HG03280 (cell line): Measurements from ENCODE around the gene DNLZ.

Experiments
- ATAC-seq: cut with Tn5 transposase; IDR thresholded peaks from one replicate; pipeline ENCODE4 v1.9.1; 2021; ENCODE audit warnings: mild to moderate bottlenecking, moderate library complexity; ENCODE audit not compliant: unreplicated experiment

DNLZ gene

DNA sequence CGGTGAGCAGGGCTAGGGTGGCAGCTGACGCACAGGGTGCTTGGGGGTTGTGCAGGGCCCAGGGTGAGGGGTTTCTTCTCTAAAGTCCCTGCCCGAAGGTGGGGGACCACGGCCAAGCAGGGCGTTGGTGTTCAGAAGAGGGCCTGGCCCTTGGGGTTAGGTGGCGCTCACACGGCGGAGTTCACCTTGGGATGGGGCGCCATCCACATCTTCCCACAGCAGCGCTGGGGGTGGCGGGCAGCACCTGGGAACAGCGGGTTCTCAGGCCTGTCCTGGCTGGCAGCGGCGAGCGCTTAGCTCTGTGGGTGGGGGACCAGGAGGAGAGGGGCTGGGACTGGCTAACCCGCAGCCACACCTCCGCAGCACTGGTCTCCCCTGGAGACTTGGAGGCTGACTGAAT is 30.1 kb downstream of the DNLZ start:
- no peak for ATAC-seq

DNA sequence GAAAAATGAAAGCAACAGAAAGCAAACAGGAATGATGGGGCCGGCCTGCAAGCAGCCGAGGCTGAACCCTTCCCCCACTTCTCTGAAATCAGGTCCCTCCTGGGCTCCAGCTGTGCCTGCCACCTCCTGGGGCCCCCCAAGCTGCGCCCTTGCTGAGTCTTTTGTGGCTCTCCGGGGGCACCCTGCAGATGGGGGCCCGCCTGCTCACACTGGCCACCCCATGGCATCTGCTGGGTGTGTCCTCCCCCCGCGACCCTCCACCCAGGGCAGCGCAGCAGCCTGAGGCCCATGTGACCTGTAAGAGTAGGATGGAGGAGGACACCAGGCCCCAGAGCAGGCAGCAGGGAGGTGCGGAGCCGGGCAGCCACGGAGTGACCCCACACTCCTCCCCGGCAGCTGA is 30.5 kb downstream of the DNLZ start:
- no peak for ATAC-seq

DNA sequence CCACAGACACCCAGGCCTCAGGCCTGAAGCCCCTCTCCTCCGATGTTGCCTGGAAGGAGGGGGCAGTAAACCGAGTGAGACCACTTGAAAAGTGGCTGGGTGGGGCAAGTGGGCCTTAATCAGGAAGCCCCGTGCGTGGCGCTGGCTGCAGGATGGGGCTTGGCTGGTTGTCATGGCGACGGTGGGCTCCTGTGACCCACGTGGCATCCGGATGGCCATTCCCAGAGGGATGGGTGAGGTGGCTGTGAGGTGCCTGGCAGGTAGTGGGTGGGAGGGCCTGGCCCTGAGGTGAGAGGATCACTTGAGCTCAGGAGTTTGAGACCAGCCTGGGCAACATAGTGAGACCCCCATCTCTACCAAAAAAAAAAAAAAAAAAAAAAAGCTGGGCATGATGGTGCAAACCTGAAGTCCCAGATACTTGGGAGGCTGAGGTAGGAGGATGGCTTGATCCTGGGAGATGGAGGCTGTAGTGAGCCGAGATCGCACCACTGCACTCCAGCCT is 31.0 kb downstream of the DNLZ start:
- no peak for ATAC-seq

DNA sequence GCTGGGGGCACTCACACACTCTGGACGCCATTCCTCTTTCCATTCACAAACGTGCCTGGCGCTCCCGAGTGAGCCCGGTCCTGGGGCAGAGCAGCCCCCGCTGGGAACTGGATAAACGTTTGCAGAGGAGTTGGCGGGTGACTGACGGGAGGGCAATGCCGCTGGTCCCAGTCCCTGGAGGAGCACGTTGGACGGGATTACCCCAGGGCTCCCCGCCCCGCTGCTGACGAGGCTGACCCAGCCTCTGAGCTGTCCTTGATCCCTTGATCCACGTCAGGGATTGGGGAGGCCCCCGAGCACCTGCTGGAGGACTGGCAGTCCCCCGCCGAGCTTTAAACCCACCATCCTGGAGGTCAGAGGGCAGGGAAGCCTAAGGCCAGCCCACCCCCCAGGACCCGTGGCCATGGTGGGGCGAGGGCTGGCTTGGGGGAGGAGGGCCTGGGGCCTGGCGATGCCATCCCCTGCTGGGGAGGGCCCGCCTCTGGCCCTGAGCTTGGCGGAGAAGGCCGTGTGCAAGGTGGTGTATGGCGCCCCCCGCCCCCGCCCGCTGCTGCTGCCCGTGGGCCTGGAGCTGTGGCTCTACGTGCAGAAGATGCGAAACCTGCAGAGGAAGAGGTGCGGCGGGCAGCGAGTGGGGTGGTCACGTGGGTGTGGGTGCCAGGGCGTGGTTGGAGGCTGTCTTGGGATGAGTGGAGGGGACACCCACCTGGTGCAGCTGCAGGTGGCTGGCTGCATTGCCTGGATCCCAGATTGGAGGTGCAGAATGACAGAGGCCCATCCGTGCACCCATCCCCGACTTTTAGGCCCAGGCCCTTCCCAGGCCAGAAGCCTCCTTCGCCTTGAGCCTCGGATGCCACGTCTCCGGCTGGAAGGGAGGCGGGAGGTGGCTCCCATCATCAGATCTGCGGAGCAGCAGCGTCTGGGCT is 31.7 kb downstream of the DNLZ start:
- no peak for ATAC-seq

DNA sequence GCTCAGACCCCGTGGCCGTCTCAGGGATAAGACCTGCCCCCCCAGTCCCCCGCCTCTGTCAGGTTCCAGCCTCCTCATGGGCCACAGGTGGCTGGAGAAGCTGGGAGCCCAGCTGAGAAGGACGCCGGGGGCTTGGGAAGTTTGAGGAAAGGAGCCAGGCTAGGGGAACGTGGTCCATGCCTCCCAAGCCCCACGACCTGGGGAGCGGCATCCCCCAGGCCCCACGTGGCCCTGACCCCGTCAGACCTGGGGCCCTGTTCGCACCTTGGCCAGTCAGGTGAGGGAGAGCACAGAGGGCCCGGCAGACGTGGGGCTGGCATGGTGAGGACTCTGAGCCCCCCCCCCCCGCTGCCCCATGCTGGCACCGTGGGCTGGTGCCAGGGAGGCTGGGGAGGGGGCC is 32.5 kb downstream of the DNLZ start:
- no peak for ATAC-seq

DNA sequence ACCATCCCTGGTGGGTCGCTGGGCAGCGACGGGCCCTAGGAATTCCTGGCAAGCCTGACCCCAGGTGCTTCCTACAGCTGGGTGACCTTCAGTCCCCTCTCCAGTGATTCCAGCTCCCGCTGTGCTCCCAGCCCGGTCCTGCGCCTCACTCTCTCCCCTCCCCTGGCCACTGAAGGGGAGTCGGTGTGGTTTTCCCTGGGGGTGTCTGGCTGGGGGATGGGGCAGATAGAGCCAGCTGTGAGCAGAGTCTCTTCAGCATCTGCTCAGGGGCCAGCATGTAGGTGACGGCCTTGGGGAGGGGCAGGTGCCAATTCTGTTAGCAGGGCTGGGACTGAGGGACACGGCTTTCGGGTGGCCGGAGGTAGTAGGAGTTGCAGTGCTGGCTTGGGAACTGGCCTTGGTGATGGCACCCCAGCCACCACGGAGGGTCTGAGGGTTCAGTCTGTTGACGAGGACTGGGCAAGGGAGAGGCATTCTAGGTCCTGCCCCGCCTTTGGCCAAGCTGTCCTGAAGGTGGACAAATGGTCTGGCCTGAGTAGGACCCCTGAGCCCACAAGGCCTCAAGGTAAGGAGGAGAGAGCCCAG is 33.0 kb downstream of the DNLZ start:
- ATAC-seq: no peak

DNA sequence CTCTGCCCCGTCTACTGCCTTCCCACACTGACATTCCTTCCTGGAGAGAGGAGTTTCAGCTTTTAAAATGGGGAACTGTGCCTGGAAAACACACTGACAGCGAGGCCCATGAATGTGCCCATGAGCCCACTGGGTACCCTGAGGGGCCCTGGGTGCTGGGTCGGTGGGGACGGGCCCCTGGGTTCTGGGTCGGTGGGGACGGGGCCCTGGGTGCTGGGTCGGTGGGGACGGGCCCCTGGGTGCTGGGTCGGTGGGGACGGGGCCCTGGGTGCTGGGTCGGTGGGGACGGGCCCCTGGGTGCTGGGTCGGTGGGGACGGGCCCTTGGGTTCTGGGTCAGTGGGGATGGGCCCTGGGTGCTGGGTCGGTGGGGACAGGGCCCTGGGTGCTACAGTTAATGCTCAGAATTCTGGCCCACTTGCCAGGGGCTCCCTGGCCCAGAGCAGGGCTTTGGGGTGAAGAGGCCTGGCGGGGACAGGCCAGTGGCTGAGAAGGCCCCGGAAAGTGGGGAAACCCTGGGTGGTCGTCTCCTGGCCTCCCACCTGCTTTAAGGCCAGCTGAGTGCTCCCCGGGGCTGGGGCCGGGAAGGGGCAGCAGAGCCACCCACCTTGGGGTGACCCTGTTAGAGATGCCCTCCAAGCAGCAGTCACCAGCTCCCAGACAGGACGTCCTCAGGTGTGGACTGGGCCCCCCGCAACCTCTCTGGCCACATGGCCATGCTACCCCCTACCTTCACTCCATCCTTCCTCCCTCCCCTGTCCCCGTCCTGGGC is 33.7 kb downstream of the DNLZ start:
- ATAC-seq: no peak

DNA sequence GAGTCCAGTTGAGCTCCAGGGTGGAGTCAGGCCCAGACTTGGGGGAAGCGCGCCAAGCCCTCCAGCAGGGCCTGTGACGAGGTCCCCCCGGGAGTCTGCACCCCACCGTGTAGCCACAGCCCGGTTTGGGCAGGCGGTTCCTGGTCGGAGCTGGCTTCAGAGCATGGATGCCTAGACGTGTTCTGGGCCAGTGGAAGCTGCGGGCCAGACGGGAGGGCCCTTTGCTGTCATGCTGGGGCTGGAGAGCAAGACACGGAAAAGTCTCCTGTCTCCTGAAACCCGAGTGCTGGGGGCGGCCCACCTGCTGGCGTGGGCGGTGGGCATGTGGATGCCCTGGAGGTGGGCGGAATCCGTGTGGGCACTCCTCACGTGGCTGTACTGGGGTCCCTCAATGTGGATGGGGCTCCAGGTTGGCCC is 34.3 kb downstream of the DNLZ start:
- no peak for ATAC-seq

DNA sequence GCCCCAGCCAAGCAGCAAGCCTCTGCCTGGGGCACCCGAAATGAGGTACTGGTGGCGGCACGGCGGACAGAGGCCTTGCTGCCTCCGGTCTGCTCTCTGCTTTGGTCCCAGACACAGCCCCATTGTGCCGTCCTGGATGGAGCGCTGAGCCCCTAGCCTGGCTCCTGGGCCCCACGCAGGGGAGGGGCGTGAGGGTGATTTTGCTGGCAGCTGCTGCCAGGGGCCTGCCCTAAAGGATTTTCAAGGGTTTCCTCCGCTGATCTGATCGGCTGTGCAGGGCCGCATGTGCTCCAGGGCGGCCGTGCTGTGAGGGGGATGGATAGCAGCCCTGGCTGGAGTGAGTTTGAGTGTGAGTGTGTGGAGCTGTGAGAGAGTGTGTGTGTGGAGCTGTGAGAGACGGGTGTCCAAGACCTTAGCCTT is 34.9 kb downstream of the DNLZ start:
- ATAC-seq: no peak

DNA sequence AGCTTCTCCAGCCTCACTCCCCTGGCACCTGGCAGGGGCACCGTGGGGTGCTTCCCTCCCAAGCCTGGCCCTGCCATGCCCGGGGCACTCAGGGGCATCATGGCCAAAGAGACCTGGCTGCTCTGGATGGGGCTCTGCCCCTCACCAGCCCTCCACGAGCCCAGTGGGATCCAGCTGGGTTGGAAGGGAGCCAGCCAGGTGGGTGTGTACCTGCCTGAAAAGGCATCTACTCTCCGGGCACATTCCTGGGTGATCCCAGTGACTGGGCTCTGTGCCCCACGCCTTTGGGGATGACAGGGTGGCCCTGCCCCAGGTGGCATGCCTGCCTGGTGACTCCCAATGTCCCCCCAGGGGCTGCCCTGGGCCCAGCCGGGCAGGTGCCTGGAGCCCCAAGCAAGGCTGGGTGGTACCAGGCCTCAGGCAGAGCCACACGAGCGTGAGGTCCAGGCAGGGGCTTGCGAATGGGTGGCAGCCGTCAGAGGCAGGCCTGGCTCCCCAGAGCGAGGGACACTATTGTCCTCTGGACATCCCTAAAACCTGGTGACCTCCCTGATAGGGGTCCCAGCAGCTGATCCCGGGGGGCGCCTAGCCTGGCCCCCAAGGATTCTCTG is 35.4 kb downstream of the DNLZ start:
- no peak for ATAC-seq

DNA sequence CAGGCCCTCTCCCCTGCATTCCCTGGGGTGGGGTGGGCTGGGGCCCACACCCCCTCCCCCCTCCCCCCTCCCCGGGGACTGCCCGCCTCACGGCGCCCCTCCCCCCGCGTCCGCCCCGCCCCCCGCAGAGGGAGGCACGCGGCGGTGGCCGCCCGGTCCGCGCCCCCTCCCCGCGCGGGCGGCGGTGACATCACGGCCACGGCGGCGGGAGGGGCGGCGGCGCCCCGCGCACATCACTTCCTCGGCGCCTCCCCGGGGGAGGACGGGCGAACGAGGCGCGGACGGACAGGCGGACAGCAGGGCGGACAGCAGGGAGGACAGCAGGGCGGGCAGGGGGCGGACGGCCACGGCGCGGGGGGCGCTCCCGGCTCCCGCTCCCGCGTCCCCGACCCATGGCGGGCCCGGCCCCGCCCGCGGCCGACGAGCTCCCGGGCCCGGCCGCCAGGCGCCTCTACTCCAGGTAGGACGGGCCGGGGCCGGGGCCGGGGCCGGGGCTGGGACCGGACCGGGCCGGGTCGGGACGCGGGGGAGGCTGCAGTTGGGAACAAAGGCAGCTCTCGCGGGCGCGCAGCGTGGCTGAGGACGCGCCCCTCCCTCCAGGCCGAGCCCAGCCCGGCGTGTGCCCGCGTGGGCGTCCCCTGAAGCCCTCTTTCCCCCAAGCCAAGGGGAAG is 36.1 kb downstream of the DNLZ start, which contains the start of gene GPSM1:
TSS of gene GPSM1 (plus strand) at position 236 of the 671 bp plus-strand sequence. CDS start at position 393, 157 bp downstream.
- no peak for ATAC-seq

DNA sequence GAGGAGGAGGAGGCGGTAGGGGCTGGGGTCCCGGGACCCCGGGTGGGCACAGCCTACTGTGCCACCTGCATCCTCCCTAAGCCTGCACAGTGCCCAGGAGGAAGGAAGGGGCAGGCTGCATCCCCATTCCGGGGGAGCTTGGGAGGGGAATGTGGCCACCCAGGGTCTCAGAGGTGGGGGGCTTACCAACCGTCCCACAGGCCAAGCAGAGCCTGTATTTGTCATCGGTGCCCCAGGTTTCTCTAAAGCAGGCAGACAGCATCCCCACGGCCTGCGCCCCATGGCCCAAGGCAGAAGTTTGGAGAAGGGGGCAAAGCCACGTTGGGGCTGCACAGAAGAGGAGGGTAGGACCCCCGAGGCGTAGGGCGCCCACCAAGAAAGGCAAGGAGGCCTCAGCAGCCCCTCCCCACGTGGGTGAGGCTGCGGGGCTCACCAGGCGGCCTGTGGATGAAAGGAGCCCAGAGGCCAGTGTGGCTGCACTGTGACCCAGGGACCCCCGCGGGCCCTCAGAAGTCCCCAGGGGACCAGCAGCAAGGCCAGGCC is 36.7 kb downstream of the DNLZ start:
- ATAC-seq: no peak

DNA sequence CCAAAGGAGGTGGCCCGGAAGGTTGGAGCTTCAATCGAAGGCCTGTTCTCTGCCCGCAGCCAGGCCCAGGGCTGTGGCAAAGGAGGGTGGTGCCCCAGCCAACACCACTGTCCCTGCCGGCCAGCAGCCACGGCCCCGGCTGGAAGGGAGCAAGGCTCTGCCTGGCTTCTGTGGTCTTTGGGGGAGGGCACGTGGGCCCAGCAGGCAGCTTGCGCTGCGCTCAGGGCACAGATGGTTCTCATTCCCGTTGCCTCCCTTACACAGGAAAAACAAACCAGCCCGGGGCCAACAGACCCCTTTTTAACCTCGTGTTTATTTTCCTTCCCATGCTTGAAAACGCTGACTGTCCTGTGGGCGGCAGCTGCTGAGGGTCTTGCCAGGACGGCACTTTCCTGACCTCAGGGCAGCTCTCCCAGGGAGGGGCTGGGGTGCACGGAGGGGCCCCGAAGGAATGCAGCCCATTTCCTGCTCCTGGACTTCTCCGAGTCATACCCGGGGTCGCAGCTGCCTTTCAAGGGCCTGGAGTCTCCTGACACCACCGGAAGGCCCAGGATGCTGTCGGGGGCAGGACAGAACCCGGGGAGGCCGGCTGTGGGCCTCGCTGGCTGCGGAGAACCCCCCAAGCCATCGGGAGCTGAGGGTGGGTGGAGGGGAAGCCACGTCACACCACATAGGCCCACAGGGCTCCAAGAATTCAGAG is 37.3 kb downstream of the DNLZ start:
- ATAC-seq: no peak

DNA sequence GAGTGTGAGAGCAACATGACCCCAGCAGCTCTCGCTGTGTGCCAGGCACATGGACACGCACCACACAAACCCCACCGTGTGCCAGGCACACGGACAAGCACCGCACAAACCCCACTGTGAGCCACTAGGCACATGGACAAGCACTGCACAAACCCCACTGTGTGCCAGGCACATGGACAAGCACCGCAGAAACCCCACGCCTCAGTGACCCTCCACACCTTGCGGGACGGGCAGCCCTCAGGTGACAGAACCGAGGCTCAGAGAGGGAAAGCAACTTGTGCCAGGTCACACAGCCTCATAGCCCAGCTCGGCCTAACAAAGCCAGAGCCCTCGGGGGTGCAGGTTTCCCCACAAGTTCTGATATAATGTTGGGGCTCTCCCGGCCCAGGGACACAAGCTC is 38.2 kb downstream of the DNLZ start:
- ATAC-seq: no peak

DNA sequence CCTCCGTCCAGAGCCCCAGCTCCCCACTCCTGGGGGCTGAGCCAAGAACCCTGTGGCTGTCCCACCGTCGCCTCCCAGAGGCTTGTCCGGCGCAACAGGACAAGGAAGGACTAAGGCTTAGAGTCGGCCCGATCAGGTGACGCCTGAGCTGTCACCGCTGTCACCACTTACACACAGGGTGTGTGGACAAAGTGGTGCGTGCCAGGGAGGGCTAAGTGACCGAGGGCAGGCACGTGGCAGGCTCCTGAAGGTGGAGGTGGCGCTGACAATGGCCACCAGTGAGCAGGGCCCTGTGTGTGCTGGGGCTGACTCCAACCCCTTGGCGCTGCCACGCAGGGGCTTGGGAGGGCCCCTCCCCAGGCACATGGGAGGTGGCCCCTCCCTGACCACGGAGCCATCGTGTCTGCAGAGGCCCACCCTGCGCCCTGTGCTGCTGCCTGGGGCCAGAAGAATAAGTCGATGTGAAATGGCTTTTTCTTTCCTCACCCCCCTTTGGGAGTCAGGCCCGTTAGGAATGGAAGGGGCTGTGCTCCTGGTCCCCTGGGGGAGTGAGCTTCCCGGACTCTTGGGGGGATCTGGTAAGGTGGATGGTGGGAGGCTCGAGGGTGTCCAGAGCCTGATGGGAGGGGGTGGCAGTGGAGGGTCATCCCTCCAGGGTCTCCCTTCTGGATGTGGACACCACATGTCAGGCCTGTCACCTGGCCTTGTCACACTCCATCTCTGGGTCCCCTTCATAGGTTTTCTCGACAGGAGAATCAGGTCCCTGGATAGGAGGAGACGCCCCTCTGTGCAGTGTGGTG is 38.8 kb downstream of the DNLZ start:
- no peak for ATAC-seq

DNA sequence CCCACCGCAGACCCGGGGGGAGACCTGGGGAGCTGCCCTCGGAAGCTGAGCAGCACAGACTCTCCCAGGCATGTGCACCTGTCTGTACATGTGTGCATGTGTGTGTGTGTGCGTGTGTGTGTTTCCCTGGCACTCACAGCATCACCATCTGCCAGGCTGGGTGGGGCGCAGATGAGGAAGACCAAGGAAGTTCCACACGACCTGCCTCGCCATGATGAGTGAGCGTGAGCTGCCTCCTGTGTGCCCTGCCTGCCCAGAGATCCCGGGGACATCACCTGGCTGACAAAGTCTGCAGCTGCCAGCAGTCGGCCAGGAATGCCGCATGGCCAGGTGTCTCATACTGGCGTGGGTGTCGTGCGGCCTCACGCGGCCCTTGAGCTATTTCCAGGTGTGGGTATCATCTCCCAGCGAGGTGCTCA is 40.2 kb downstream of the DNLZ start:
- no peak for ATAC-seq

DNA sequence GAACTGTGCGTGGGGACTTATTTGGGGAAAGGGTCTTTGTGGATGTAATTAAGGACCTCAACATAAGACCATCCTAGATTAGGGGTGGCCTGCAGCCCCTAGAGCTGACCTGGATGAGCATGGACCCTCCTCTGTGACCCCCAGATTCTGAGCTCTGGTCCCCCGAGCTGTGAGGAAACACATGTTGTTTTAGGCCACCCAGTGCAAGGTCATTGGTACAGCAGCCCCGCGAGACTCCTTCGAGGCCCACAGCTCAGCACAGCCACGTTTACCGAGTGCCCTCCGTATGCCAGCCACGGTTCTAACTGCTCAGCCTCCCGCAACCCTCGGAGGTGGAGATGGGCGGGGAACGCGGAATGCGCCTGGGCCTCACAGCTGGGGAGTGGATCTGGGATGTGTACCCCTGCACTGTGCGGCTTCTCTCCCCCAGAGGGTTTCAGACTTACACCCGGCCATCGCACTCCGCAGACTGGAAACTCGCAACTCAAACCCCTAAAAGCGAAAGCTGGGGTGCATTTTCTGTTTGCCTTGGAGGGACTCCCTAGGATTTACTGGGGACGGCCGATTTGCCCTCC is 40.7 kb downstream of the DNLZ start:
- no peak for ATAC-seq

DNA sequence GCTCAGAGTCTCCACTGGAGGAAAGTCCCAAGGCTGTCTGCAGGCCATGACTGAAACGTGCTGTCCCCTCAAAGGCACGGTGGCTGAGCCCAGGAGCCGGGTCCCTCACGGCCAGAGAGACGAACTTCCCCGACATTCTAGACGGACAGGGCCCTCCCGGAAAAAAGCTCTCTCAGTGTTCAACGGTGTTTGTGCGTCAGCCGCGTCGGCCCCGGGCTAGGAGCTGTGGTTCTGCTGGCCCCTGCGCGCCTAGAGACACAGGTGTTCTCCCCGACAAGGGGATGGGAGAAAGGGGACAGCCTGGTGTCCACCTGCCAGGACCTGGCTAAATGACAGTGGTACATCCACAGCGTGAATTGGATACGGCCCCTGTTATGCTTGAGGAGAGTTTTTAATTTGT is 42.0 kb downstream of the DNLZ start:
- no peak for ATAC-seq
